IMR-90 (cell line): ENCODE measurements around the gene FBXO31. TPM values are rescaled to one million over a fixed set of nuclear protein-coding genes. Genes with fewer than 3 reads are reported as not detected.

Experiments
- ATAC-seq: fragments of 200-7000 bp; cut with Tn5 transposase; 2 replicates; pipeline ENCODE4 v1.9.1; 2020; ENCODE audit warnings: low read depth, mild to moderate bottlenecking, moderate library complexity
- BruUV-seq: library from RNA; stranded (reverse); fragments of 400-500 nt; replicated peaks from 2 replicates; lab custom pipeline; 2021; lab: Mats Ljungman, UMichigan
- CTCF ChIA-PET: fragments of 300-600 bp; formaldehyde crosslinking; extraction: SDS; loops from one replicate; lab custom pipeline; 2021; ENCODE audit warnings: antibody characterized with exemption; lab: Yijun Ruan, JAX
- POLR2A ChIA-PET: fragments of 300-600 bp; sonication (Branson Sonifier 250); formaldehyde crosslinking; loops from one replicate; lab custom pipeline; 2022; ENCODE audit warnings: antibody characterized with exemption; ENCODE audit not compliant: unreplicated experiment; lab: Charles Lee
- DNase-seq: peaks from one replicate; pipeline ENCODE4 v3.0.0; 2013
- H2AFZ ChIP-seq: replicated peaks from 2 replicates; pipeline ENCODE3; 2013; ENCODE audit warnings: low read length, mild to moderate bottlenecking; ENCODE audit not compliant: poor library complexity
- H2AK5ac ChIP-seq: 2 replicates; pipeline ENCODE4 v1.6.1; 2013; ENCODE audit warnings: low read depth, low read length, inconsistent platforms
- H2AK9ac ChIP-seq: replicated peaks from 2 replicates; pipeline ENCODE3; 2013; ENCODE audit warnings: mild to moderate bottlenecking, low read depth, low read length, moderate library complexity; ENCODE audit not compliant: poor library complexity
- H2BK120ac ChIP-seq: 2 replicates; pipeline ENCODE4 v1.6.1; 2013; ENCODE audit warnings: low read depth, low read length, inconsistent platforms
- H2BK15ac ChIP-seq: 3 replicates; pipeline ENCODE4 v1.6.1; 2013; ENCODE audit warnings: low read depth, low read length, inconsistent platforms
- H2BK20ac ChIP-seq: 2 replicates; pipeline ENCODE4 v1.6.1; 2013; ENCODE audit warnings: low read depth, mild to moderate bottlenecking, inconsistent platforms, low read length, moderate library complexity
- H2BK5ac ChIP-seq: 2 replicates; pipeline ENCODE4 v1.6.1; 2013; ENCODE audit warnings: mild to moderate bottlenecking, low read depth, low read length, inconsistent platforms; ENCODE audit not compliant: poor library complexity, severe bottlenecking
- H3K14ac ChIP-seq: replicated peaks from 2 replicates; pipeline ENCODE4 v1.6.1; 2013; ENCODE audit warnings: low read depth, low read length, inconsistent platforms
- H3K18ac ChIP-seq: 2 replicates; pipeline ENCODE4 v1.6.1; 2013; ENCODE audit warnings: low read depth, low read length, control low read depth
- H3K23ac ChIP-seq: 2 replicates; pipeline ENCODE4 v1.6.1; 2013; ENCODE audit warnings: low read depth, low read length, inconsistent platforms
- H3K27ac ChIP-seq: 2 replicates; pipeline ENCODE4 v1.5.1; 2013; ENCODE audit warnings: mild to moderate bottlenecking, control low read depth, low read length; ENCODE audit not compliant: insufficient read depth
- H3K27me3 ChIP-seq: 2 replicates; pipeline ENCODE4 v1.6.1; 2013; ENCODE audit warnings: low read length; ENCODE audit not compliant: control insufficient read depth, insufficient read depth
- H3K36me3 ChIP-seq: 2 replicates; pipeline ENCODE4 v1.6.1; 2013; ENCODE audit warnings: low read length, mixed read lengths; ENCODE audit not compliant: control insufficient read depth, insufficient read depth
- H3K4ac ChIP-seq: 2 replicates; pipeline ENCODE4 v1.6.1; 2013; ENCODE audit warnings: low read depth, low read length, inconsistent platforms
- H3K4me1 ChIP-seq: 2 replicates; pipeline ENCODE4 v1.6.1; 2013; ENCODE audit warnings: low read length, mixed read lengths; ENCODE audit not compliant: control insufficient read depth, insufficient read depth
- H3K4me2 ChIP-seq: 2 replicates; pipeline ENCODE4 v1.6.1; 2013; ENCODE audit warnings: low read depth, mild to moderate bottlenecking, control low read depth, low read length, moderate library complexity
- H3K4me3 ChIP-seq: 2 replicates; pipeline ENCODE4 v1.5.1; 2013; ENCODE audit warnings: low read depth, mild to moderate bottlenecking, control low read depth, low read length, moderate library complexity; ENCODE audit not compliant: insufficient read depth
- H3K56ac ChIP-seq: 2 replicates; pipeline ENCODE4 v1.6.1; 2013; ENCODE audit warnings: low read length, inconsistent platforms; ENCODE audit not compliant: insufficient read depth; ENCODE audit errors: extremely low read depth
- H3K79me1 ChIP-seq, 2 experiments: 2 replicates each; pipeline ENCODE4 v1.6.1; 2013; ENCODE audit warnings: low read length in 2 of 2, inconsistent platforms in 1 of 2, low read depth in 1 of 2
- H3K9ac ChIP-seq: 2 replicates; pipeline ENCODE4 v1.6.1; 2013; ENCODE audit warnings: low read depth, low read length, control low read depth
- H3K9me1 ChIP-seq: 2 replicates; pipeline ENCODE4 v1.6.1; 2013; ENCODE audit warnings: low read length, inconsistent platforms; ENCODE audit not compliant: insufficient read depth
- H3K9me3 ChIP-seq: 2 replicates; pipeline ENCODE4 v1.6.1; 2013; ENCODE audit warnings: low read length; ENCODE audit not compliant: control insufficient read depth, insufficient read depth
- H4K20me1 ChIP-seq: 2 replicates; pipeline ENCODE4 v1.6.1; 2013; ENCODE audit warnings: low read length, inconsistent platforms; ENCODE audit not compliant: insufficient read depth
- H4K5ac ChIP-seq: 2 replicates; pipeline ENCODE4 v1.6.1; 2013; ENCODE audit warnings: mild to moderate bottlenecking, low read depth, low read length, control low read depth
- H4K8ac ChIP-seq, 2 experiments: 2 replicates each; pipeline ENCODE4 v1.6.1; 2013; ENCODE audit warnings: low read depth in 2 of 2, low read length in 2 of 2, control low read depth in 1 of 2, inconsistent platforms in 1 of 2
- H4K91ac ChIP-seq: 2 replicates; pipeline ENCODE4 v1.6.1; 2013; ENCODE audit warnings: low read depth, low read length, inconsistent platforms; ENCODE audit not compliant: insufficient read depth
- BHLHE40 ChIP-seq: fragments of 150-350 bp; IDR thresholded peaks from 2 replicates; pipeline ENCODE4 v1.6.1; 2016; ENCODE audit warnings: mild to moderate bottlenecking, low read depth, low read length
- CEBPB ChIP-seq: IDR thresholded peaks from 2 replicates; pipeline ENCODE4 v1.6.1; 2012; ENCODE audit warnings: low read depth, low read length, improper control_type of control experiment
- CHD1 ChIP-seq: IDR thresholded peaks from 2 replicates; pipeline ENCODE4 v1.6.1; 2012; ENCODE audit warnings: low read depth, low read length, improper control_type of control experiment
- CTCF ChIP-seq: conservative IDR thresholded peaks from 2 replicates; pipeline ENCODE4 v1.5.1; 2012; ENCODE audit warnings: mild to moderate bottlenecking, low read depth, low read length, improper control_type of control experiment
- ELK1 ChIP-seq: fragments of 150-350 bp; IDR thresholded peaks from 2 replicates; pipeline ENCODE4 v1.6.1; 2016; ENCODE audit warnings: low read depth, mild to moderate bottlenecking, low read length, moderate library complexity, borderline replicate concordance
- FOS ChIP-seq: fragments of 150-350 bp; IDR thresholded peaks from 2 replicates; pipeline ENCODE4 v1.6.1; 2016; ENCODE audit warnings: low read depth, low read length
- MAFK ChIP-seq: IDR thresholded peaks from 2 replicates; pipeline ENCODE4 v1.6.1; 2012; ENCODE audit warnings: low read depth, low read length, improper control_type of control experiment
- MAZ ChIP-seq: IDR thresholded peaks from 2 replicates; pipeline ENCODE4 v1.6.1; 2012; ENCODE audit warnings: low read depth, mild to moderate bottlenecking, low read length, improper control_type of control experiment, moderate library complexity, borderline replicate concordance
- MXI1 ChIP-seq: IDR thresholded peaks from 2 replicates; pipeline ENCODE4 v1.6.1; 2012; ENCODE audit warnings: low read depth, mild to moderate bottlenecking, low read length, moderate library complexity, borderline replicate concordance
- NFE2L2 ChIP-seq: fragments of 150-350 bp; IDR thresholded peaks from 2 replicates; pipeline ENCODE4 v1.6.1; 2016; ENCODE audit warnings: low read depth, mild to moderate bottlenecking, low read length
- POLR2A ChIP-seq: IDR thresholded peaks from 2 replicates; pipeline ENCODE4 v1.6.1; 2012; ENCODE audit warnings: mild to moderate bottlenecking, low read depth, low read length
- RAD21 ChIP-seq: IDR thresholded peaks from 2 replicates; pipeline ENCODE4 v1.6.1; 2012; ENCODE audit warnings: low read length, improper control_type of control experiment
- RCOR1 ChIP-seq: IDR thresholded peaks from 2 replicates; pipeline ENCODE4 v1.6.1; 2012; ENCODE audit warnings: mild to moderate bottlenecking, low read length, improper control_type of control experiment; ENCODE audit not compliant: insufficient replicate concordance
- RFX5 ChIP-seq: IDR thresholded peaks from 2 replicates; pipeline ENCODE4 v1.8.0; 2012; ENCODE audit warnings: low read depth, mild to moderate bottlenecking, low read length, moderate library complexity
- SMC3 ChIP-seq: fragments of 150-350 bp; IDR thresholded peaks from 2 replicates; pipeline ENCODE4 v1.6.1; 2016; ENCODE audit warnings: low read depth, mild to moderate bottlenecking, antibody characterized with exemption, low read length, moderate library complexity
- USF2 ChIP-seq: fragments of 150-350 bp; IDR thresholded peaks from 2 replicates; pipeline ENCODE4 v1.6.1; 2017; ENCODE audit warnings: mild to moderate bottlenecking, antibody characterized with exemption, low read length, low read depth
- WGBS, 2 experiments: methylation state at CpG; one replicate each; pipeline versions ENCODE4 v1.1.5 to v1.1.7; 2013; ENCODE audit warnings: missing lambda C conversion rate in 2 of 2; ENCODE audit not compliant: insufficient read length in 1 of 2; ENCODE audit errors: extremely low coverage in 2 of 2; 5-methylcytosine and 5-hydroxymethylcytosine counted together
- dilution Hi-C: fragments of 300-500 bp; cut with HindIII; formaldehyde crosslinking; loops from one replicate; pipeline ENCODE4 v1.14.3; 2018; ENCODE audit warnings: low sequenced_read_pairs; ENCODE audit not compliant: unreplicated experiment
- in situ Hi-C: fragments of 300-500 bp; cut with MboI; formaldehyde crosslinking; loops from 3 replicates; pipeline ENCODE4 v1.14.3; 2019; ENCODE audit warnings: low sequenced_read_pairs, inconsistent platforms, mixed read lengths
- intact Hi-C: fragments of 100-400 bp; cut with micrococcal nuclease; formaldehyde crosslinking; loops from 2 replicates; pipeline ENCODE4 v1.10.0; 2022
- polyA plus RNA-seq, 3 experiments: library from polyadenylated mRNA; depleted of rRNA; stranded (reverse); fragments of >200 nt; gene quantifications; 2 replicates each; pipeline ENCODE4 v1.2.3, GENCODE V29; 2012; ENCODE audit warnings: low replicate concordance in 1 of 3
- total RNA-seq: library from RNA; depleted of rRNA; stranded (reverse); fragments of >200 nt; gene quantifications from 2 replicates; pipeline ENCODE4 v1.2.3, GENCODE V29; 2012

Gene FBXO31
- total and polyA plus RNA-seq, 2 of the 4 experiments (the other 2 are of a cell fraction): 10.4 to 16.9 TPM

GRCh38 chr16:87304951-87305350 lies 78.6 kb downstream of the FBXO31 start:
- dilution Hi-C loops (no loop called here), in situ Hi-C loops (no loop called here), intact Hi-C loops (no loop called here)
- Histone ChIP-seq H2BK120ac (no peak overlapping the region), H3K4ac (no peak overlapping the region), H3K23ac (no peak overlapping the region), H2BK15ac (no peak overlapping the region), H3K4me1 (no peaks in the 10 kb centered on the region), H3K4me2 (no peak overlapping the region), H4K8ac (no peak overlapping the region), H3K56ac (no peak overlapping the region), H3K27ac (no peak overlapping the region), H3K36me3 (no peaks in the 10 kb centered on the region), H2BK20ac (no peak overlapping the region), H2AK9ac (no peak overlapping the region), H3K27me3 (no peaks in the 10 kb centered on the region), H3K9me3 (peaks cover 6% of the 10 kb centered on the region), H3K14ac (no peak overlapping the region), H2BK5ac (no peak overlapping the region), H3K4me3 (no peak overlapping the region), H3K9me1 (no peaks in the 10 kb centered on the region), H2AK5ac (no peak overlapping the region), H3K79me1 (no peaks in the 10 kb centered on the region), H4K5ac (no peak overlapping the region), H4K20me1 (no peaks in the 10 kb centered on the region), H3K18ac (no peak overlapping the region), H4K91ac (no peak overlapping the region), H3K9ac (no peak overlapping the region), H2AFZ (no peak overlapping the region)
- TF ChIP-seq POLR2A (no peak), MAFK (no peak), ELK1 (no peak), FOS (no peak), RAD21 (no peak), CEBPB (no peak), NFE2L2 (no peak), CHD1 (no peak), MXI1 (no peak), RCOR1 (no peak), CTCF (no peak), MAZ (no peak), USF2 (no peak), RFX5 (no peak), BHLHE40 (no peak), SMC3 (no peak)
- WGBS, 2 experiments: no CpG with 5 or more reads among the region's 10 CpGs
- ATAC-seq (no peak), DNase-seq (no peak)
- ChIA-PET CTCF (no interaction called here), POLR2A (no interaction called here)
- no TSS peak for BruUV-seq
